ENCODE measurements around the gene ZKSCAN3.
A peak's percentile ranks its signal among the peaks of the same experiment; 100 is the strongest.
"Not testable (repeated sequence)": the region's sequence is repeated elsewhere in the genome, so short reads cannot be mapped to it uniquely, and the experiment has no call there.

Gene ZKSCAN3

GRCh38 chr6:28371706-28372451 is 22.1 kb downstream of the ZKSCAN3 start:
- DNase-seq: no peak

GRCh38 chr6:28373925-28374324 is 24.2 kb downstream of the ZKSCAN3 start:
- no peak for DNase-seq

- no peak for DNase-seq
These were observed 28.1 kb downstream of the ZKSCAN3 start for GRCh38 chr6:28377879-28378278.

- no peak for DNase-seq
These were observed 28.9 kb downstream of the ZKSCAN3 start for GRCh38 chr6:28378644-28379043.

- no peak for DNase-seq
These were observed 30.6 kb downstream of the ZKSCAN3 start for GRCh38 chr6:28380381-28380780.

- peak in 53 of 56 donors; percentile 1 to 75 (median 36) for DNase-seq
These were observed 33.7 kb downstream of the ZKSCAN3 start for GRCh38 chr6:28383235-28384142.

GRCh38 chr6:28384143-28384533 is 34.4 kb downstream of the ZKSCAN3 start:
- no peak for DNase-seq

GRCh38 chr6:28390688-28391087 is 40.9 kb downstream of the ZKSCAN3 start:
- DNase-seq: no peak

- no peak for DNase-seq
These were observed 44.3 kb downstream of the ZKSCAN3 start for GRCh38 chr6:28393912-28394662.

- no peak for DNase-seq
These were observed 46.2 kb downstream of the ZKSCAN3 start for GRCh38 chr6:28395918-28396317.

- DNase-seq: peak in 55 of 56 donors; percentile 16 to 85 (median 68)
These were observed 49.8 kb downstream of the ZKSCAN3 start, which contains the start of gene ZSCAN12 for GRCh38 chr6:28399350-28400121. TSS of gene ZSCAN12 (minus strand) at chr6:28399747. CDS start at chr6:28398405, 1,342 bp downstream.

GRCh38 chr6:28400122-28400451 is 50.3 kb downstream of the ZKSCAN3 start:
- DNase-seq: no peak

GRCh38 chr6:28401172-28401571 is 51.4 kb downstream of the ZKSCAN3 start:
- no peak for DNase-seq

GRCh38 chr6:28402197-28402596 is 52.5 kb downstream of the ZKSCAN3 start:
- DNase-seq: no peak

- not testable (repeated sequence) for DNase-seq
These were observed 54.2 kb downstream of the ZKSCAN3 start for GRCh38 chr6:28403923-28404322.

- no peak for DNase-seq
These were observed 57.7 kb downstream of the ZKSCAN3 start for GRCh38 chr6:28407401-28407800.

GRCh38 chr6:28408076-28408802 is 58.5 kb downstream of the ZKSCAN3 start:
- no peak for DNase-seq

GRCh38 chr6:28410767-28411166 is 61.0 kb downstream of the ZKSCAN3 start:
- no peak for DNase-seq

GRCh38 chr6:28413681-28414080 is 63.9 kb downstream of the ZKSCAN3 start:
- no peak for DNase-seq

Measured in amygdala (tissue), 56 donors.